GM19240 (cell line): ENCODE measurements around the gene NXPE4.

ENCODE experiments used
- DNase-seq: peaks from one replicate; pipeline ENCODE4 v3.0.0; 2011; ENCODE audit warnings: low spot score; ENCODE audit not compliant: insufficient read length

NXPE4 gene

GRCh38 chr11:114563077-114563476, 32.5 kb downstream of the NXPE4 start:
- DNase-seq: no peak

GRCh38 chr11:114562166-114562916, 33.2 kb downstream of the NXPE4 start:
- DNase-seq: no peak

- DNase-seq: no peak
Observed at GRCh38 chr11:114559425-114560310, 35.9 kb downstream of the NXPE4 start, which contains the start of gene NXPE1. NXPE1 (minus strand) TSS chr11:114559881; CDS start chr11:114551201, 8,680 bp downstream.

- no peak for DNase-seq
Observed at GRCh38 chr11:114556135-114556534, 39.5 kb downstream of the NXPE4 start.

- DNase-seq: no peak
Observed at GRCh38 chr11:114553642-114554041, 41.9 kb downstream of the NXPE4 start.

- no peak for DNase-seq
Observed at GRCh38 chr11:114551060-114551459, 44.5 kb downstream of the NXPE4 start.

GRCh38 chr11:114525682-114526081, 69.9 kb downstream of the NXPE4 start:
- DNase-seq: no peak

- DNase-seq: no peak
Observed at GRCh38 chr11:114524122-114524521, 71.5 kb downstream of the NXPE4 start.

GRCh38 chr11:114522818-114523217, 72.8 kb downstream of the NXPE4 start:
- no peak for DNase-seq
